GM23338 (cell line): ENCODE data around the gene BICRA.

Source experiments
- EZH2 ChIP-seq: fragments of 200-600 bp; sonication (generic); IDR thresholded peaks from one replicate; pipeline ENCODE4 v1.8.0; 2017; ENCODE audit warnings: antibody characterized with exemption, mild to moderate bottlenecking, low read depth; ENCODE audit not compliant: unreplicated experiment
- EZH2phosphoT487 ChIP-seq: fragments of 200-600 bp; sonication (generic); IDR thresholded peaks from one replicate; pipeline ENCODE4 v1.8.1; 2018; ENCODE audit warnings: antibody characterized with exemption; ENCODE audit not compliant: unreplicated experiment
- JUNB ChIP-seq: IDR thresholded peaks from one replicate; pipeline ENCODE4 v1.6.1; 2016; ENCODE audit warnings: antibody characterized with exemption; ENCODE audit not compliant: unreplicated experiment
- POLR2AphosphoS5 ChIP-seq: IDR thresholded peaks from 2 replicates; pipeline ENCODE4 v1.6.1; 2016; ENCODE audit warnings: antibody characterized with exemption, low read depth
- ZNF114 ChIP-seq: fragments of 250-450 bp; sonication (Bioruptor Pico); IDR thresholded peaks from 2 replicates; pipeline ENCODE4 v1.5.0; 2020; ENCODE audit warnings: mild to moderate bottlenecking, moderate library complexity
- TF ChIP-seq, protein P1 (sequence below), 2 experiments: fragments of 200-600 bp in 1 of 2; sonication (generic) in 1 of 2; conservative IDR thresholded peaks; 2 replicates each; pipeline versions ENCODE4 v1.5.1 to v1.6.1; 2016 to 2017; ENCODE audit warnings: antibody characterized with exemption in 2 of 2, low read depth in 2 of 2, mild to moderate bottlenecking in 2 of 2, moderate library complexity in 1 of 2

DNA sequence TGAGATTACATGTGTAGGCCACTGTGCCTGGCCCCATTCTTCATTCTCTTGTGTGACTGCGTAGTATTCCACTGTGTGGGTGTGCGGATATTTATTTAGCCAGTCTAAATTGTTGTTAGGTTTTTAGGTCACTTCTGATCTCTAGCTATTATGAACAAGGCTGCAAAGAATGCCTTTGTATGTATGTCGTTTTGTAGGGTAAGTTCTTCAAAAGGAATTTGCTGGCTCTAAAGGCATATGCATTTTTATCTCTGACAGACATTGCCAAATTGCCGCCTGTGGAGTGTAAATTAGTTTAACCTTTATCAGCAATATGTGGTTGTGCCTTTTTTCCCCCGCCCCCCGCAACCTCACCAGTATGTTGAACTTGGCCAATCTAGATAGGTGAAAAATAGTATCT, 74.0 kb downstream of the BICRA start:
- TF ChIP-seq, protein P1, sequence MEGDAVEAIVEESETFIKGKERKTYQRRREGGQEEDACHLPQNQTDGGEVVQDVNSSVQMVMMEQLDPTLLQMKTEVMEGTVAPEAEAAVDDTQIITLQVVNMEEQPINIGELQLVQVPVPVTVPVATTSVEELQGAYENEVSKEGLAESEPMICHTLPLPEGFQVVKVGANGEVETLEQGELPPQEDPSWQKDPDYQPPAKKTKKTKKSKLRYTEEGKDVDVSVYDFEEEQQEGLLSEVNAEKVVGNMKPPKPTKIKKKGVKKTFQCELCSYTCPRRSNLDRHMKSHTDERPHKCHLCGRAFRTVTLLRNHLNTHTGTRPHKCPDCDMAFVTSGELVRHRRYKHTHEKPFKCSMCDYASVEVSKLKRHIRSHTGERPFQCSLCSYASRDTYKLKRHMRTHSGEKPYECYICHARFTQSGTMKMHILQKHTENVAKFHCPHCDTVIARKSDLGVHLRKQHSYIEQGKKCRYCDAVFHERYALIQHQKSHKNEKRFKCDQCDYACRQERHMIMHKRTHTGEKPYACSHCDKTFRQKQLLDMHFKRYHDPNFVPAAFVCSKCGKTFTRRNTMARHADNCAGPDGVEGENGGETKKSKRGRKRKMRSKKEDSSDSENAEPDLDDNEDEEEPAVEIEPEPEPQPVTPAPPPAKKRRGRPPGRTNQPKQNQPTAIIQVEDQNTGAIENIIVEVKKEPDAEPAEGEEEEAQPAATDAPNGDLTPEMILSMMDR (conservative IDR thresholded peaks at IDR 0.05; ENCODE audit: low read depth in 2 of 2): no peak
- TF ChIP-seq JUNB (no peak), EZH2 (no peak), ZNF114 (CRISPR knock-in tag) (no peak), EZH2phosphoT487 (no peak), POLR2AphosphoS5 (no peak)
